Testis (tissue), 2 donors: Measurements from ENCODE around the gene FAM228B.

Experiments
- POLR2A ChIP-seq: fragments of 450-650 bp; IDR thresholded peaks from one replicate; pipeline ENCODE4 v1.6.1; 2017; ENCODE audit warnings: antibody characterized with exemption, mild to moderate bottlenecking, moderate library complexity
- TF ChIP-seq, protein P1 (sequence below), 3 experiments: fragments of 450-650 bp in 2 of 3; fragments of 200-600 bp in 1 of 3; sonication (generic) in 1 of 3; IDR thresholded peaks; one replicate each; pipeline ENCODE4 v1.5.1; 2016 to 2019; ENCODE audit warnings: antibody characterized with exemption in 3 of 3, mild to moderate bottlenecking in 2 of 3, moderate library complexity in 1 of 3

DNA sequence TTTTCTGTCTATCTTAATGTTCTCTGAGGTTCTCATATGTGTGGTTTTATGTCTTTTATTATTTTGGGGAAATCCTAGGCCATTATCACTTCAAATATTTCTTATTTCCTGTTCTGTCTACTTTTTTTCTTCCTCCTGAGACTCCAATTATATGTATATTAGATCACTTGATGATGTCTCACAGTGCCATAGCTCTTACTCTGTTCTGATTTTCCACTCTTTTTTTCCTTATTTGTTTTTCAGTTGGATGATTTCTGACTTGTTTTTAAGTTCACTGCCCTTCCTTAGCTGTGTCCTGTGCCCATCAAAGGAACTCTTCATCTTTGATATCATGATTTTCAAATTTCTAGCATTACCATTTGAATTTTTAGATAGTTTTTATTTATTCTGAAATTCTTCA is 24.1 kb downstream of the FAM228B start:
- TF ChIP-seq, protein P1, sequence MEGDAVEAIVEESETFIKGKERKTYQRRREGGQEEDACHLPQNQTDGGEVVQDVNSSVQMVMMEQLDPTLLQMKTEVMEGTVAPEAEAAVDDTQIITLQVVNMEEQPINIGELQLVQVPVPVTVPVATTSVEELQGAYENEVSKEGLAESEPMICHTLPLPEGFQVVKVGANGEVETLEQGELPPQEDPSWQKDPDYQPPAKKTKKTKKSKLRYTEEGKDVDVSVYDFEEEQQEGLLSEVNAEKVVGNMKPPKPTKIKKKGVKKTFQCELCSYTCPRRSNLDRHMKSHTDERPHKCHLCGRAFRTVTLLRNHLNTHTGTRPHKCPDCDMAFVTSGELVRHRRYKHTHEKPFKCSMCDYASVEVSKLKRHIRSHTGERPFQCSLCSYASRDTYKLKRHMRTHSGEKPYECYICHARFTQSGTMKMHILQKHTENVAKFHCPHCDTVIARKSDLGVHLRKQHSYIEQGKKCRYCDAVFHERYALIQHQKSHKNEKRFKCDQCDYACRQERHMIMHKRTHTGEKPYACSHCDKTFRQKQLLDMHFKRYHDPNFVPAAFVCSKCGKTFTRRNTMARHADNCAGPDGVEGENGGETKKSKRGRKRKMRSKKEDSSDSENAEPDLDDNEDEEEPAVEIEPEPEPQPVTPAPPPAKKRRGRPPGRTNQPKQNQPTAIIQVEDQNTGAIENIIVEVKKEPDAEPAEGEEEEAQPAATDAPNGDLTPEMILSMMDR (IDR thresholded peaks at IDR 0.05) = no peak
- TF ChIP-seq POLR2A = no peak
